ENCODE data around the gene SIK3.

- TF ChIP-seq POLR2A (IDR thresholded peaks at IDR 0.05) (no peak), CTCF (IDR thresholded peaks at IDR 0.05) (no peak)
Observed at GRCh38 chr11:116875194-116875593, 223.0 kb downstream of the SIK3 start.

All from prostate gland (tissue), 2 donors.